KMS-11 (cell line): ENCODE measurements around the gene CD5L.

Experiments
- H2AFZ ChIP-seq: fragments of 200-600 bp; sonication (generic); 2 replicates; pipeline ENCODE4 v1.6.1; 2016; ENCODE audit warnings: antibody characterized with exemption, mixed run types, low read depth
- H3K27ac ChIP-seq: fragments of 200-600 bp; sonication (generic); 2 replicates; pipeline ENCODE4 v1.6.1; 2016; ENCODE audit warnings: mild to moderate bottlenecking, mixed run types
- H3K27me3 ChIP-seq: fragments of 200-600 bp; sonication (generic); 2 replicates; pipeline ENCODE4 v1.6.1; 2017; ENCODE audit warnings: mild to moderate bottlenecking, low read depth, mixed run types, moderate library complexity; ENCODE audit not compliant: insufficient read depth
- H3K36me3 ChIP-seq: fragments of 200-600 bp; sonication (generic); 2 replicates; pipeline ENCODE4 v1.6.1; 2017; ENCODE audit warnings: mild to moderate bottlenecking, mixed run types; ENCODE audit not compliant: insufficient read depth
- H3K4me1 ChIP-seq: fragments of 200-600 bp; sonication (generic); 2 replicates; pipeline ENCODE4 v1.6.1; 2016; ENCODE audit warnings: mild to moderate bottlenecking, low read depth, mixed run types; ENCODE audit not compliant: poor library complexity, severe bottlenecking
- H3K4me2 ChIP-seq: fragments of 200-600 bp; sonication (generic); 2 replicates; pipeline ENCODE4 v1.7.0; 2016; ENCODE audit warnings: mild to moderate bottlenecking, mixed run types
- H3K4me3 ChIP-seq: fragments of 200-600 bp; sonication (generic); IDR thresholded peaks from 2 replicates; pipeline ENCODE4 v1.6.1; 2017; ENCODE audit warnings: low read depth, low read length, mixed read lengths; ENCODE audit not compliant: insufficient read depth
- H3K79me2 ChIP-seq: fragments of 200-600 bp; sonication (generic); 2 replicates; pipeline ENCODE4 v1.6.1; 2016; ENCODE audit warnings: low read depth, mixed run types; ENCODE audit not compliant: insufficient read depth
- H3K9ac ChIP-seq: fragments of 200-600 bp; sonication (generic); 2 replicates; pipeline ENCODE4 v1.6.1; 2016; ENCODE audit warnings: mild to moderate bottlenecking, mixed run types
- H4K20me1 ChIP-seq: fragments of 200-600 bp; sonication (generic); 2 replicates; pipeline ENCODE4 v1.6.1; 2016; ENCODE audit warnings: mild to moderate bottlenecking, mixed run types; ENCODE audit not compliant: insufficient read depth
- CTCF ChIP-seq: fragments of 200-600 bp; sonication (generic); conservative IDR thresholded peaks from 2 replicates; pipeline ENCODE4 v1.6.1; 2017; ENCODE audit warnings: low read depth, mild to moderate bottlenecking, antibody characterized with exemption, low read length, moderate library complexity, mixed read lengths

Gene CD5L

DNA sequence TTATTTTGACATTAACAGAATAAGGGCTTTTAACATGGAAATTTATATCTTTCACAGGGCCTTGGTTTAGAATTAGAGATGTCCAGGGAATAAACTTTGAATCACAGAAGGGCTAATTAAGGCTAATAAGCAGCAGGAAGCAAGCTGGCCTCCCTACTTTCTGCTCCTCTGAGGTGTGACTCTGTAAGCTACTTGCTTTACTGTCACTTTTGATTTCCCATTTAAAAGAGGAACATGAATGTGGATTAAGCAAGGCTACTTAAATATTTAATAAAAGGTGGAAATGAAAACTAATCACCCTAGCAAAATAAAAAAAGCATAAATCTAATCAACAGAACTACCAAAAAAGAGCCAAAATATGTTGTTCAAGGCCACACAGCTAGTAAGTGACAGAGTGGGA is 28.9 kb upstream of the CD5L start:
- H3K9ac ChIP-seq, result no peak overlapping the region
- no peak for TF ChIP-seq CTCF
- H2AFZ ChIP-seq, result no peak overlapping the region
- no peaks in the 10 kb centered on the region for H4K20me1 ChIP-seq
- no peaks in the 10 kb centered on the region for H3K4me1 ChIP-seq
- no peak overlapping the region for H3K4me3 ChIP-seq
- H3K36me3 ChIP-seq, result no peaks in the 10 kb centered on the region
- no peaks in the 10 kb centered on the region for H3K79me2 ChIP-seq
- no peaks in the 10 kb centered on the region for H3K27me3 ChIP-seq
- H3K27ac ChIP-seq, result no peak overlapping the region
- H3K4me2 ChIP-seq, result no peak overlapping the region

GRCh38 chr1:157868654-157869053 is 27.0 kb upstream of the CD5L start:
- Histone ChIP-seq H3K36me3 (no peaks in the 10 kb centered on the region), H3K4me3 (no peak overlapping the region), H3K9ac (no peak overlapping the region), H3K27me3 (no peaks in the 10 kb centered on the region), H3K4me1 (no peaks in the 10 kb centered on the region), H3K27ac (no peak overlapping the region), H3K4me2 (no peak overlapping the region), H3K79me2 (no peaks in the 10 kb centered on the region), H4K20me1 (no peaks in the 10 kb centered on the region), H2AFZ (no peak overlapping the region)
- TF ChIP-seq CTCF, result no peak

DNA sequence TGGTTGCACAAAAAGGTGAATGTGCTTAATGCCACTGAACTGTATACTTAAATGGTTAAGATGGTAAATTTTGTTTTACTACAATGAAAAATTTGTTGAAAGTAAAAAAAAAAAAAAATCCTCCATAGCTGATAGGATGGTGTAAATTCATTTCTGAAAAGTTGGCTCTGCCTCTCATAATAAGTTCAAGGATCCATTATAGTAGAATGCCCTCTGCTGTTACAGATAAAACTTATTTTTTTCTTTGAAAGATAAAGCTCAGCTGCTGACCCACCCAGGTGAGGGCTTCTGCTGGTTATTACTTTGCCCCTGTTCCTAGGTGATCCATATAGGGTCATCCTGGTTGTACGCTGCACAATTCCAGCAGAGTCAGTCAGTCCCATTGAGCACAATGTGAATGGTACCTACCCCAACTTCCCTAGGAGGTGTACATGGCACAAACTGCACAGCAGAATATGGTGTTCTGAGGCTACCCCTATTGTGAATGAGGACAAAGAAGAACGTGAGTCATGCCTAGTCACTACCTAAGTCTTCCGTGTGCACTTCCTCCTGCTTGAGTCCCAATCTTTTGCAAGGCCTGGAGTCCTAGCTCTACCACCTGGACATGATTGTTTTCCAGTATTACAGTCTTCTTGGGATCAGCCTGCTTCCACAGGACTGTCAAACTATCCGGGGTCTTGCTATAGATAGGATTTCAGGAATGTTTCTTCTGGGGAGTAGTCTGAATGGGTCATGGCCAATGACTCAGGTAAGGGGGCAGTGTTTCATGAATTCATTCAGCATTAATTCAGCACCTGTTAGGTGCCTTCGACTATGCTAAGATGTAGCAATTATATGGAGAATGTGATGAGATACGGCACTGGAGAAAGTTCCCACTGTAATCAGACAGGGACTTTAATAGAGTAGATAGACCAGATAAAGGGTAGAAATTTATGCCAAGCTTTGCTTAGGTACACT is 20.8 kb upstream of the CD5L start:
- H3K4me2 ChIP-seq, result no peak overlapping the region
- H3K27ac ChIP-seq, result no peak overlapping the region
- H3K4me1 ChIP-seq, result no peaks in the 10 kb centered on the region
- no peaks in the 10 kb centered on the region for H3K36me3 ChIP-seq
- H3K79me2 ChIP-seq, result no peaks in the 10 kb centered on the region
- H4K20me1 ChIP-seq, result no peaks in the 10 kb centered on the region
- no peak overlapping the region for H2AFZ ChIP-seq
- H3K9ac ChIP-seq, result no peak overlapping the region
- H3K4me3 ChIP-seq, result no peak overlapping the region
- H3K27me3 ChIP-seq, result no peaks in the 10 kb centered on the region
- TF ChIP-seq CTCF, result no peak; the same call in 1 of the 2 replicates

GRCh38 chr1:157856538-157856937 is 14.9 kb upstream of the CD5L start:
- no peaks in the 10 kb centered on the region for H3K36me3 ChIP-seq
- no peak overlapping the region for H3K4me2 ChIP-seq
- H3K9ac ChIP-seq, result no peak overlapping the region
- H4K20me1 ChIP-seq, result no peaks in the 10 kb centered on the region
- no peak overlapping the region for H3K4me3 ChIP-seq
- no peaks in the 10 kb centered on the region for H3K4me1 ChIP-seq
- no peak for TF ChIP-seq CTCF
- H3K27me3 ChIP-seq, result no peaks in the 10 kb centered on the region
- H3K79me2 ChIP-seq, result no peaks in the 10 kb centered on the region
- H3K27ac ChIP-seq, result no peak overlapping the region
- H2AFZ ChIP-seq, result no peak overlapping the region
